ENCODE measurements around the gene MYBBP1A. TPM values are rescaled to one million over a fixed set of nuclear protein-coding genes. Genes with fewer than 3 reads are reported as not detected.

MYBBP1A gene
- polyA plus RNA-seq, 1 experiment: 24.1 TPM

GRCh38 chr17:4545217-4545951 is 9.8 kb downstream of the MYBBP1A start:
- no peaks in the 10 kb centered on the region for H3K27me3 ChIP-seq (ENCODE audit: control insufficient read depth, insufficient read depth, low read length)
- DNase-seq (ENCODE audit: low read depth): no peak
- POLR2A ChIA-PET: no interaction called here
- CTCF ChIA-PET: interaction anchor here (1.0 kb wide), 1 partner anchor 20 kb away, joined by 3 read pairs; no protein-coding TSS in a partner anchor
- H3K36me3 ChIP-seq (ENCODE audit: control insufficient read depth, insufficient read depth, low read length): peaks cover 51% of the 10 kb centered on the region
- no peak for TF ChIP-seq CTCF (IDR thresholded peaks at IDR 0.05; ENCODE audit: insufficient read depth, low read depth, low read length)
- no peak overlapping the region for H3K4me3 ChIP-seq (ENCODE audit: low read depth, low read length)

DNA sequence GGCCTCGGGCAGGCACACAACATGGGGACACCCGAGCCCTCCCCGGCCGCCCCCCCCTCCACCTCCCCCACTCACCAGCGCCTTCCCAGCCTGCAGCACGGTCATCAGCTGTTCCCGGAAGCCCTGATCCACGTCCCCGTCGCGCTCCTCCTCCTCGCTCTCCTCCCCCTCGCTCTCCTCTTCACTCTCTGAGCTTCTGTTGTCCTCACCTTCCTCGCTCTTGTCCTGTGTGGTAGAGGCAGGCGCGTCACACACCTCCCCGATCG is 10.3 kb downstream of the MYBBP1A start:
- ChIA-PET CTCF (interaction anchor here (1.0 kb wide), 1 partner anchor 20 kb away, joined by 3 read pairs; no protein-coding TSS in a partner anchor), POLR2A (no interaction called here)
- H3K4me3 ChIP-seq (ENCODE audit: low read depth, low read length): no peak overlapping the region
- no peak for TF ChIP-seq CTCF (IDR thresholded peaks at IDR 0.05; ENCODE audit: insufficient read depth, low read depth, low read length)
- DNase-seq (ENCODE audit: low read depth): no peak
- no peaks in the 10 kb centered on the region for H3K27me3 ChIP-seq (ENCODE audit: control insufficient read depth, insufficient read depth, low read length)
- H3K36me3 ChIP-seq (ENCODE audit: control insufficient read depth, insufficient read depth, low read length): peaks cover 55% of the 10 kb centered on the region

- no peak overlapping the region for H3K4me3 ChIP-seq (ENCODE audit: low read depth, low read length)
Observed at GRCh38 chr17:4544135-4544950, 10.8 kb downstream of the MYBBP1A start.

GRCh38 chr17:4543557-4544026 is 11.6 kb downstream of the MYBBP1A start:
- Histone ChIP-seq H3K36me3 (ENCODE audit: control insufficient read depth, insufficient read depth, low read length) (peaks cover 51% of the 10 kb centered on the region), H3K4me3 (ENCODE audit: low read depth, low read length) (no peak overlapping the region), H3K27me3 (ENCODE audit: control insufficient read depth, insufficient read depth, low read length) (no peaks in the 10 kb centered on the region)
- TF ChIP-seq CTCF (IDR thresholded peaks at IDR 0.05; ENCODE audit: insufficient read depth, low read depth, low read length): no peak
- DNase-seq (ENCODE audit: low read depth): no peak
- POLR2A ChIA-PET: no interaction called here
- CTCF ChIA-PET: interaction anchor here (0.6 to 0.7 kb wide), 2 partner anchors 17 to 682 kb away, joined by 3 read pairs; partner anchors contain the start of gene GGT6

More at GRCh38 chr17:4544135-4544950, 10.8 kb downstream of the MYBBP1A start:
- no peaks in the 10 kb centered on the region for H3K27me3 ChIP-seq (ENCODE audit: control insufficient read depth, insufficient read depth, low read length)
- H3K36me3 ChIP-seq (ENCODE audit: control insufficient read depth, insufficient read depth, low read length): peaks cover 55% of the 10 kb centered on the region
- DNase-seq (ENCODE audit: low read depth): no peak
- POLR2A ChIA-PET: no interaction called here
- TF ChIP-seq CTCF (IDR thresholded peaks at IDR 0.05; ENCODE audit: insufficient read depth, low read depth, low read length): no peak
- CTCF ChIA-PET: interaction anchor here (0.7 kb wide), 1 partner anchor 16 kb away, joined by 3 read pairs; the partner anchor contains the start of gene GGT6

- Histone ChIP-seq H3K36me3 (ENCODE audit: control insufficient read depth, insufficient read depth, low read length) (peaks cover 48% of the 10 kb centered on the region), H3K4me3 (ENCODE audit: low read depth, low read length) (no peak overlapping the region), H3K27me3 (ENCODE audit: control insufficient read depth, insufficient read depth, low read length) (no peaks in the 10 kb centered on the region)
- ChIA-PET CTCF (interaction anchor here (0.6 kb wide), 1 partner anchor 681 kb away, joined by 3 read pairs; no protein-coding TSS in a partner anchor), POLR2A (no interaction called here)
- TF ChIP-seq CTCF (IDR thresholded peaks at IDR 0.05; ENCODE audit: insufficient read depth, low read depth, low read length): no peak
- DNase-seq (ENCODE audit: low read depth): no peak
Observed at GRCh38 chr17:4542726-4543191, 12.4 kb downstream of the MYBBP1A start.
